ENCODE measurements around the gene SECTM1.

- TF ChIP-seq SP1 (IDR thresholded peaks at IDR 0.05) (no peak), FOXK2 (IDR thresholded peaks at IDR 0.05) (no peak), CTBP1 (IDR thresholded peaks at IDR 0.05; ENCODE audit: borderline replicate concordance) (no peak), FOXM1 (IDR thresholded peaks at IDR 0.05; ENCODE audit: borderline replicate concordance) (no peak), SUZ12 (IDR thresholded peaks at IDR 0.05) (no peak), LEF1 (IDR thresholded peaks at IDR 0.05; ENCODE audit: borderline replicate concordance) (no peak), BHLHE40 (IDR thresholded peaks at IDR 0.05; ENCODE audit: borderline replicate concordance) (no peak), ELF4 (IDR thresholded peaks at IDR 0.05) (no peak), ARNT (IDR thresholded peaks at IDR 0.05) (no peak), ZNF384 (IDR thresholded peaks at IDR 0.05) (no peak)
Observed at GRCh38 chr17:82287013-82287867, 46.3 kb downstream of the SECTM1 start.

Measured in HEK293T (cell line).